Panc1 (cell line): ENCODE data around the gene MAGI2.

Experiments used
- POLR2AphosphoS5 ChIP-seq: IDR thresholded peaks from 2 replicates; pipeline ENCODE4 v1.6.1; 2012; ENCODE audit warnings: mild to moderate bottlenecking, low read depth, low read length, moderate library complexity
- SIN3A ChIP-seq: IDR thresholded peaks from 2 replicates; pipeline ENCODE4 v1.6.1; 2012; ENCODE audit warnings: low read depth, mild to moderate bottlenecking, low read length, moderate library complexity, borderline replicate concordance; ENCODE audit not compliant: insufficient read depth

- TF ChIP-seq POLR2AphosphoS5 (no peak), SIN3A (no peak)
These were observed 667.4 kb downstream of the MAGI2 start for GRCh38 chr7:78786055-78786454.
